ENCODE data around the gene PIWIL4.

The PIWIL4 gene

DNA sequence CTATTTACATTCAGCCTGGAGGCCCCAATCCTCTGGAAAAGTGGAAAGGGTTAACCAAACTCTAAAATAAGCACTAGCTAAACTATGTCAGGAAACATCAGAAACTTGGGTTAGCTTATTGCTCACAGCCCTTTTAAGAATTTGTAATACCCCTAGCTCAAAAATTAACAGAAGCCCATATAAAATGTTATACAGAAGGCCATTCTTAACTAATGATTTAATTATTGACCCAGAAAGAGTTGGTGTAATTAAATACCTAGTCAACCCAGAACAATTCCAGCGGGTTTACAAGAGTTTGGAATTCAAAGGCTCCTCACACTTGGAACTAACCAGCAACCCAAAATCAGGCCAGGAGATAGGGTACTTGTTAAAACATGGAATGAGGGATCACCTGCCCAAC lies 88.8 kb downstream of the PIWIL4 start:
- DNase-seq (ENCODE audit: low read depth) = no peak
- TF ChIP-seq, protein P1, sequence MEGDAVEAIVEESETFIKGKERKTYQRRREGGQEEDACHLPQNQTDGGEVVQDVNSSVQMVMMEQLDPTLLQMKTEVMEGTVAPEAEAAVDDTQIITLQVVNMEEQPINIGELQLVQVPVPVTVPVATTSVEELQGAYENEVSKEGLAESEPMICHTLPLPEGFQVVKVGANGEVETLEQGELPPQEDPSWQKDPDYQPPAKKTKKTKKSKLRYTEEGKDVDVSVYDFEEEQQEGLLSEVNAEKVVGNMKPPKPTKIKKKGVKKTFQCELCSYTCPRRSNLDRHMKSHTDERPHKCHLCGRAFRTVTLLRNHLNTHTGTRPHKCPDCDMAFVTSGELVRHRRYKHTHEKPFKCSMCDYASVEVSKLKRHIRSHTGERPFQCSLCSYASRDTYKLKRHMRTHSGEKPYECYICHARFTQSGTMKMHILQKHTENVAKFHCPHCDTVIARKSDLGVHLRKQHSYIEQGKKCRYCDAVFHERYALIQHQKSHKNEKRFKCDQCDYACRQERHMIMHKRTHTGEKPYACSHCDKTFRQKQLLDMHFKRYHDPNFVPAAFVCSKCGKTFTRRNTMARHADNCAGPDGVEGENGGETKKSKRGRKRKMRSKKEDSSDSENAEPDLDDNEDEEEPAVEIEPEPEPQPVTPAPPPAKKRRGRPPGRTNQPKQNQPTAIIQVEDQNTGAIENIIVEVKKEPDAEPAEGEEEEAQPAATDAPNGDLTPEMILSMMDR (conservative IDR thresholded peaks at IDR 0.05; ENCODE audit: low read length) = no peak
- H3K4me3 ChIP-seq (ENCODE audit: low read length) = no peak overlapping the region

DNA sequence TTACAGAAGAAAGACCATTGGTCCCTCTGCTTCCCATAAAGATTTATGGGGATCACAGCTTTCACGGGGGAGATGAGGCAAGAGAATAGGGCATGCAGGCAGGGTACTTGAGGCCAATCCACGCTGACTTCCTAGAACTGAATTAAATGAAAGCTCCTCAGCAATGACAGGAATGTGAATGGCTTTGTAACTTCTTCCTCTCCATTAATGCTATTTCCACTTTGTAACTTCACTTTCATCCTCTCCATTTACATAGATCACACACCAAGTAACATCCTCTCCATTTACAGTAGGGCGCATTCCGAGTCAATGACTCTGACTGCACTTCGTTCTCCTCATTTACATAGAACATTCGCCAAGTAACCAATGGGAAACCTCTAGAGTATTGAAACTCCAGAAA lies 89.8 kb downstream of the PIWIL4 start:
- TF ChIP-seq, protein P1 (conservative IDR thresholded peaks at IDR 0.05; ENCODE audit: low read length) = no peak
- peak; percentile 37 for DNase-seq (ENCODE audit: low read depth)
- no peak overlapping the region for H3K4me3 ChIP-seq (ENCODE audit: low read length)

DNA sequence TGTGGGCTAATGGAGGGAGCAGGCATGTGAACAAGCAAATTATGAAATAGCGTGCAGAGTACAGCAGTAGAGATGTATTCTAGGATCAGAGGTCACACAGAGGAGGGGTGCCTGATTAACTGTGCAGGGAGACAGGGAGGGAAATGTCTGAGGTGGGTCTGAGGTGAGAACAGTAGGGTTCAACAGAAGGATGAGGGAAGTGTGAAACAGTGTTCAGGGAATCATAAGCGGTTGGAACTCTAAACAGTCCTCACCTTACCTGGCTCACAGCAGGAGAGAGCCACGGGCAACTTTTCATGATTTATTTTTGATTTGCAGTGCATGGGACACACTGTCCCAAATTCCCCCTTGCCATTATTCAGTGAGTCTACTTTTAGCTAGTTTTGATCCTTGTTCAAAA lies 90.5 kb downstream of the PIWIL4 start:
- H3K4me3 ChIP-seq (ENCODE audit: low read length) = no peak overlapping the region
- no peak for DNase-seq (ENCODE audit: low read depth)
- TF ChIP-seq, protein P1 (conservative IDR thresholded peaks at IDR 0.05; ENCODE audit: low read length) = no peak

DNA sequence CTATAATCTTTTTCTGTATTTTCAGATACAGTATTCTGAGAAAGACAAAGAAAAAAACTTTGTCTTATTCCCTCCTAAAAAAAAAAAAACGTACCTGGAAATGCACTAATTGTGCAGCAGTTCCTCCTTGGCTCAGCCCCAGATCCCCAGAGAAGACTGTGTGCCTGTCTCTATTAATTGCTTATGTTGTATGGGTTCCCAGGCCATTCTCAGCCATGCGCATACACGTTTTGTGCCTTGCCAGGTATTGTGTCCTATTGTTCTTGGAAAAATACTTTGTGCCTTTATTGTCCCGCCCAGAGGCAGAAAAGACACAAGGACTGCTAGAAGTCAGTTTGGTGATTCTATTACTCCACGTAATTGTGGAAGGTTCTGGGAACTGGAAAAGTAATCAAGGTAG lies 91.2 kb downstream of the PIWIL4 start:
- H3K4me3 ChIP-seq (ENCODE audit: low read length) = no peak overlapping the region
- TF ChIP-seq, protein P1 (conservative IDR thresholded peaks at IDR 0.05; ENCODE audit: low read length) = no peak
- DNase-seq (ENCODE audit: low read depth) = no peak

DNA sequence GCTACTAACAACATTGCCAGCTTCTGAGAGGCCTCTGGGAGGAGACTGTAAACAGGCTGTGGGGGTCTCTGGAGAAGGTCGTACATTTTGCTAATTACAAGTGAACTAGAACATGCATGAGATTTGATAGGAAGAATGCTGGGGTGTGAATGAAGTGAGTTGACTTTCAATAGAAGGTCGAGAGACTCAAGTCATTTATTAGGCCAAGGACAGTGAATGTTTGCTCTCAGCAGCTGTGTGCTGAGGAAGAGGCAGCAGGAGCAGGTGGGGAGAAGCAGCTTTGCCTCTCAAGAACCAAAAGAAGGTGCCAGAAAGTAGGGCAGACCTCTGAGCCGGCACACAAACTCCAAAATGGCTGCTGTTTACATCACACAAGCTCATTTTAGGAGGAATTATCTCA lies 91.7 kb downstream of the PIWIL4 start:
- TF ChIP-seq, protein P1 (conservative IDR thresholded peaks at IDR 0.05; ENCODE audit: low read length) = no peak
- DNase-seq (ENCODE audit: low read depth) = no peak
- H3K4me3 ChIP-seq (ENCODE audit: low read length) = no peak overlapping the region

DNA sequence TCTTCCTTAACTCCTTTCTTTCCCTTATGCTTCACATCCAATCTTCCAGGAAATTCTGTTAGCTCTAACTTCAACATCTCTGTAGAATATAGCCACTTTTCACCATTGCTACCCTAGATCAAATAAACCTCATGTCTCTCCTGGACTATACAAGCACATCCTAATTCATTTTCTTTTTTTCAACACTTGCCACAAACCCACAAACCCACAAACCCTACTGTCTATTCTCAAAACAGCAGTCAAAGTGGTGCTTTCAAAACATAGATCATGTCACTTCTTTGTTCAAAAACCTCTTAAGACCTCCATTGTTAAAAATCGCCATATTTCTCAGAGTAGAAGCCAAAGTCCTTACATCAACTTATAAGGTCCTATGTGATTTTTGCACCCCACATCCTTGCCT lies 94.3 kb downstream of the PIWIL4 start:
- TF ChIP-seq, protein P1 (conservative IDR thresholded peaks at IDR 0.05; ENCODE audit: low read length) = no peak
- no peak overlapping the region for H3K4me3 ChIP-seq (ENCODE audit: low read length)
- DNase-seq (ENCODE audit: low read depth) = no peak

DNA sequence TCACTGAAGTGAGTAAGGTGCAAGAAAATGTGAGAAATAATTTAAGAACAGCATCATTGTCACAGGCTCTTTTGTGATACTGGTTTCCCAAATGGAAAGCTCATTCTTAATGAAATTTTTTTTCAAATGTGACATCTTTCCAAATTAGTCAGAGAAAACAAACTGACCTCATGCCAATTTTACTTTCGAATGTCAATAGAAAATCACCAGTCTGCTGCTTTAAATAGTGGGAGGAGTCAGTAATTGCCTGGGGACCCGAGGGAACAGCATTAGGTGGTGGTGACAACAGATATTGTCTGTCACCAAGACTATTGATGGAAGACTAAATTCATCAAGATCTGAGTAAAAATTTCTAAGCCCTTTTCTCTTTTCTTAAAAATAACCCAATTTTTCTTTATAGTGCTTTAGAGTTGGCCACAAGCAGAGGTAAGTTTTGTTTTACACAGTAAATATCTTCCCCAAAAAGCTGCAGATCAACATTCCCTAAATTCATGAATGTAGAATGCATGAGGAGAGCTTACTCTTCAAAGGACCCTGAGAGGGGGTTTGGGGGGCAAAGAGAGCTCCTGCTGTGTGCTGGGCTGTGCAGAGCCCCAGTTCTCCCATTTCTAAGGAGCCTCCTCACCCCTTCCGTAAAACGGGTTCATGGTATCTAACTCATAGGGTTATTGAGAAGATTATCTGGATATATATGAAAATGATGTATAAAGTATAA lies 95.1 kb downstream of the PIWIL4 start:
- no peak overlapping the region for H3K4me3 ChIP-seq (ENCODE audit: low read length)
- DNase-seq (ENCODE audit: low read depth) = no peak
- TF ChIP-seq, protein P1 (conservative IDR thresholded peaks at IDR 0.05; ENCODE audit: low read length) = no peak

All from AG10803 (cell line).